B cell (primary cell): ENCODE results near the gene OR2B6. TPM values are rescaled to one million over a fixed set of nuclear protein-coding genes. Genes with fewer than 3 reads are reported as not detected.

ENCODE experiments used
- ATAC-seq: fragments of 200-7000 bp; cut with Tn5 transposase; one replicate; pipeline ENCODE4 v1.10.0; 2021; ENCODE audit warnings: low read depth, mild to moderate bottlenecking, moderate number of reproducible peaks, moderate library complexity
- CTCF ChIA-PET: fragments of 350-600 bp; sonication (Branson Sonifier 250); formaldehyde crosslinking; loops from one replicate; lab custom pipeline; 2021; ENCODE audit warnings: antibody characterized with exemption, inconsistent platforms; lab: Charles Lee
- POLR2A ChIA-PET: fragments of 350-600 bp; sonication (Branson Sonifier 250); formaldehyde crosslinking; loops from one replicate; lab custom pipeline; 2021; ENCODE audit warnings: antibody characterized with exemption; lab: Charles Lee
- DNase-seq: peaks from one replicate; pipeline ENCODE4 v3.0.0; 2013
- H2AFZ ChIP-seq: 2 replicates; pipeline ENCODE4 v1.6.1; 2012; ENCODE audit warnings: mild to moderate bottlenecking, low read depth, low read length; ENCODE audit not compliant: insufficient read depth, poor library complexity, severe bottlenecking
- H3K27ac ChIP-seq, 2 donors: 1 replicate in 1 of 2; 2 replicates in 1 of 2; pipeline ENCODE4 v1.5.1; 2012 to 2013; ENCODE audit warnings: low read length in 2 of 2, mild to moderate bottlenecking in 2 of 2, moderate library complexity in 1 of 2
- H3K27me3 ChIP-seq, 4 experiments: fragments of 200-600 bp in 1 of 4; sonication (generic) in 1 of 4; replicated peaks in 1 of 4; 1 replicate in 2 of 4; 2 replicates in 2 of 4; pipeline versions ENCODE4 v1.6.1 to v1.7.0; 2013 to 2016; ENCODE audit warnings: low read length in 3 of 4, mild to moderate bottlenecking in 2 of 4, mixed read lengths in 1 of 4, moderate library complexity in 1 of 4; ENCODE audit not compliant: insufficient read depth in 4 of 4, control insufficient read depth in 3 of 4; ENCODE audit errors: control extremely low read depth in 1 of 4
- H3K36me3 ChIP-seq, 2 experiments: replicated peaks in 1 of 2; 1 replicate in 1 of 2; 2 replicates in 1 of 2; pipeline versions ENCODE4 v1.6.1 to v1.7.1; 2013; ENCODE audit warnings: low read length in 1 of 2; ENCODE audit not compliant: insufficient read depth in 2 of 2, control insufficient read depth in 1 of 2; ENCODE audit errors: control extremely low read depth in 1 of 2, extremely low read depth in 1 of 2
- H3K4me1 ChIP-seq, 2 donors: fragments of 200-600 bp in 1 of 2; sonication (generic) in 1 of 2; 1 replicate in 1 of 2; 2 replicates in 1 of 2; pipeline versions ENCODE4 v1.5.1 to v1.6.1; 2013 to 2017; ENCODE audit warnings: low read length in 2 of 2; ENCODE audit not compliant: control insufficient read depth in 2 of 2, insufficient read depth in 2 of 2
- H3K4me2 ChIP-seq: replicated peaks from 2 replicates; pipeline ENCODE3; 2012; ENCODE audit warnings: mild to moderate bottlenecking, low read depth, low read length; ENCODE audit not compliant: poor library complexity, severe bottlenecking
- H3K4me3 ChIP-seq, 5 experiments: fragments of 200-600 bp in 1 of 5; sonication (generic) in 1 of 5; 1 replicate in 3 of 5; 2 replicates in 2 of 5; pipeline versions ENCODE4 v1.5.1 to v1.7.0; 2011 to 2016; ENCODE audit warnings: low read length in 4 of 5, mild to moderate bottlenecking in 4 of 5, low read depth in 2 of 5, control low read depth in 1 of 5, moderate library complexity in 1 of 5; ENCODE audit not compliant: insufficient read depth in 1 of 5; ENCODE audit errors: control extremely low read depth in 1 of 5, extremely low read depth in 1 of 5
- H3K79me2 ChIP-seq: fragments of 200-600 bp; sonication (generic); one replicate; pipeline ENCODE4 v1.6.0; 2016; ENCODE audit warnings: low read length; ENCODE audit not compliant: control insufficient read depth, insufficient read depth
- H3K9ac ChIP-seq: fragments of 200-600 bp; sonication (generic); 2 replicates; pipeline ENCODE4 v1.6.1; 2017; ENCODE audit warnings: mild to moderate bottlenecking, low read length, moderate library complexity
- H3K9me3 ChIP-seq, 3 donors: one replicate each; pipeline versions ENCODE4 v1.6.1 to v1.7.1; 2013; ENCODE audit warnings: low read length in 2 of 3; ENCODE audit not compliant: control insufficient read depth in 2 of 3, insufficient read depth in 1 of 3; ENCODE audit errors: control extremely low read depth in 1 of 3
- H4K20me1 ChIP-seq: 2 replicates; pipeline ENCODE4 v1.6.0; 2012; ENCODE audit warnings: mild to moderate bottlenecking, low read length; ENCODE audit not compliant: insufficient read depth, control insufficient read depth, poor library complexity, severe bottlenecking
- H3K27ac Mint-ChIP-seq: one replicate; pipeline ENCODE4 v1.8.0; 2021; ENCODE audit warnings: mixed read lengths
- H3K27me3 Mint-ChIP-seq: one replicate; pipeline ENCODE4 v1.8.0; 2021; ENCODE audit warnings: mixed read lengths
- H3K4me1 Mint-ChIP-seq: one replicate; pipeline ENCODE4 v1.8.0; 2021; ENCODE audit warnings: mixed read lengths
- H3K4me3 Mint-ChIP-seq: one replicate; pipeline ENCODE4 v1.8.0; 2021; ENCODE audit warnings: mixed read lengths
- H3K9me3 Mint-ChIP-seq: one replicate; pipeline ENCODE4 v1.8.0; 2022; ENCODE audit warnings: mixed read lengths; ENCODE audit not compliant: insufficient read depth
- CTCF ChIP-seq: fragments of 200-600 bp; IDR thresholded peaks from one replicate; pipeline ENCODE4 v1.8.0; 2022; ENCODE audit warnings: antibody characterized with exemption, mild to moderate bottlenecking
- EZH2 ChIP-seq: IDR thresholded peaks from 2 replicates; pipeline ENCODE4 v1.6.1; 2012; ENCODE audit warnings: borderline replicate concordance, low read depth, mild to moderate bottlenecking, moderate library complexity, low read length; ENCODE audit not compliant: insufficient read depth, poor library complexity, severe bottlenecking
- WGBS: methylation state at CpG from one replicate; pipeline ENCODE4 v1.1.5; 2013; ENCODE audit warnings: missing lambda C conversion rate; ENCODE audit not compliant: insufficient coverage; 5-methylcytosine and 5-hydroxymethylcytosine counted together
- intact Hi-C: fragments of 100-400 bp; cut with micrococcal nuclease; formaldehyde crosslinking; loops from one replicate; pipeline ENCODE4 v1.10.0; 2022
- polyA plus RNA-seq: library from polyadenylated mRNA; depleted of rRNA; stranded (reverse); fragments of >200 nt; gene quantifications from 2 replicates; pipeline ENCODE4 v1.2.3, GENCODE V29; 2012
- total RNA-seq, 2 donors: library from RNA; stranded (reverse); fragments of 120-200 nt in 1 of 2; gene quantifications; 1 replicate in 1 of 2; 2 replicates in 1 of 2; pipeline versions ENCODE4 v1.2.3 to v1.2.4, GENCODE V29; 2013 to 2022

Gene OR2B6
- total and polyA plus RNA-seq, 2 donors (not counting 1 experiment from before 2014, with no cell fraction given), result not detected

GRCh38 chr6:27977387-27977786 is 20.3 kb downstream of the OR2B6 start:
- 76% methylated on average over 8 of the region's 8 CpGs for whole genome bisulfite sequencing
- ATAC-seq, result no peak

GRCh38 chr6:27978705-27979104 is 21.7 kb downstream of the OR2B6 start:
- Mint-ChIP-seq H3K9me3 (no peaks in the 10 kb centered on the region), H3K27me3 (no peaks in the 10 kb centered on the region), H3K4me3 (no peak overlapping the region), H3K4me1 (peaks cover 6% of the 10 kb centered on the region), H3K27ac (no peak overlapping the region)
- Histone ChIP-seq H3K27me3 (no peaks in the 10 kb centered on the region), H3K4me2 (no peak overlapping the region), H4K20me1 (no peaks in the 10 kb centered on the region), H3K27ac (no peak overlapping the region), H2AFZ (no peak overlapping the region), H3K4me1 (peaks cover 0 to 2% of the 10 kb centered on the region in 2 donors), H3K4me3 (no peak overlapping the region), H3K36me3 (no peaks in the 10 kb centered on the region), H3K9me3 (no peaks in the 10 kb centered on the region), H3K79me2 (no peaks in the 10 kb centered on the region), H3K9ac (no peak overlapping the region)
- ATAC-seq (no peak), DNase-seq (no peak)
- intact Hi-C loops, result no loop called here
- POLR2A ChIA-PET, result no interaction called here
- CTCF ChIA-PET, result no interaction called here
- no peak for TF ChIP-seq CTCF
- no peak for TF ChIP-seq EZH2

More at GRCh38 chr6:27977387-27977786, 20.3 kb downstream of the OR2B6 start:
- H3K27ac Mint-ChIP-seq, result no peak overlapping the region
- POLR2A ChIA-PET, result no interaction called here
- intact Hi-C loops, result no loop called here
- Histone ChIP-seq H3K9me3 (no peaks in the 10 kb centered on the region), H3K27ac (no peak overlapping the region), H2AFZ (no peak overlapping the region), H4K20me1 (no peaks in the 10 kb centered on the region), H3K79me2 (no peaks in the 10 kb centered on the region), H3K4me2 (no peak overlapping the region), H3K36me3 (no peaks in the 10 kb centered on the region), H3K4me3 (no peak overlapping the region), H3K27me3 (no peaks in the 10 kb centered on the region), H3K9ac (no peak overlapping the region), H3K4me1 (peaks cover 0 to 2% of the 10 kb centered on the region in 2 donors)
- H3K4me1 Mint-ChIP-seq, result peaks cover 6% of the 10 kb centered on the region
- CTCF ChIA-PET, result no interaction called here
- no peak for DNase-seq
- H3K9me3 Mint-ChIP-seq, result no peaks in the 10 kb centered on the region
- no peak for TF ChIP-seq CTCF
- TF ChIP-seq EZH2, result no peak
- no peaks in the 10 kb centered on the region for H3K27me3 Mint-ChIP-seq
- H3K4me3 Mint-ChIP-seq, result no peak overlapping the region
